ENCODE data around the gene ATP1A3.

DNA sequence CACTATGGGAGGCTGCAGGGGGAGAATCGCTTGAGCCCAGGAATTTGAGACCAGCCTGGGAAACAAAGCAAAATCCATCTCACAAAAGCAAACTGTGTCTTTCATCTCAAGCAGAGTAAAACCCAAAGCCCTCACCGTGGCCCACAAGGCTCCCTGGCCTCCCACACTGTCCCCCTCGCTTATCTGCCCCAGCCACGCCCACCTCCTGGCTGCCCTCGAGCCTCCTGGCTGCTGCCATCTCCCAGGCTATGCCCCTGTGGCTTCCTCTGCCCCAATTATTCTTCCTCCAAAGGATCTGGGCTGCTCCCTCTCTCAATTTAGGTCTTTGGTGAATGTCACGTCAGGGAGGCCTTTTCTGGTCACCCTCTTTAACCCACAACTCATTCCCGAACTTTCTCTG, 38.5 kb downstream of the ATP1A3 start:
- TF ChIP-seq CTCF (IDR thresholded peaks at IDR 0.05), result no peak
- TF ChIP-seq POLR2A (IDR thresholded peaks at IDR 0.05), result no peak

Measured in lower leg skin (tissue), 3 donors.